Naive thymus-derived CD8-positive, alpha-beta T cell (primary cell): Measurements from ENCODE around the gene PCDHGB6. TPM values are rescaled to one million over a fixed set of nuclear protein-coding genes. Genes with fewer than 3 reads are reported as not detected.
A peak's percentile ranks its signal among the peaks of the same experiment; 100 is the strongest.
"Not testable (repeated sequence)": the region's sequence is repeated elsewhere in the genome, so short reads cannot be mapped to it uniquely, and the experiment has no call there.

ENCODE experiments used
- ATAC-seq, 2 donors: fragments of 150-1000 bp; cut with Tn5 transposase in 1 of 2; sonication (Bioruptor Pico), chemical (Tn5 transposase) in 1 of 2; 1 replicate in 1 of 2; 2 replicates in 1 of 2; pipeline ENCODE4 v1.10.0; 2021; ENCODE audit warnings: mild to moderate bottlenecking in 2 of 2, moderate library complexity in 2 of 2
- POLR2A ChIA-PET: fragments of 350-600 bp; sonication (Branson Sonifier 250); formaldehyde crosslinking; loops from one replicate; lab custom pipeline; 2021; ENCODE audit warnings: antibody characterized with exemption; lab: Charles Lee
- DNase-seq, 10 donors: peaks; one replicate each; pipeline versions ENCODE4 v3.0.0 to v3.0.0-alpha.2; 2020 to 2022
- H3K27ac Mint-ChIP-seq, 10 donors: one replicate each; pipeline ENCODE4 v1.8.0; 2020 to 2022; ENCODE audit warnings: mild to moderate bottlenecking in 10 of 10, mixed read lengths in 10 of 10, moderate library complexity in 4 of 10, inconsistent platforms in 1 of 10
- H3K27me3 Mint-ChIP-seq, 5 donors: one replicate each; pipeline ENCODE4 v1.8.0; 2021 to 2022; ENCODE audit warnings: mixed read lengths in 5 of 5
- H3K36me3 Mint-ChIP-seq, 3 donors: one replicate each; pipeline ENCODE4 v1.8.0; 2020 to 2022; ENCODE audit warnings: mixed read lengths in 3 of 3, mild to moderate bottlenecking in 2 of 3, inconsistent platforms in 1 of 3
- H3K4me1 Mint-ChIP-seq, 4 donors: one replicate each; pipeline ENCODE4 v1.8.0; 2021 to 2022; ENCODE audit warnings: mixed read lengths in 4 of 4
- H3K4me3 Mint-ChIP-seq, 10 donors: one replicate each; pipeline ENCODE4 v1.8.0; 2020 to 2022; ENCODE audit warnings: mild to moderate bottlenecking in 10 of 10, mixed read lengths in 10 of 10, moderate library complexity in 6 of 10, inconsistent platforms in 1 of 10
- H3K9me3 Mint-ChIP-seq, 9 donors: one replicate each; pipeline ENCODE4 v1.8.0; 2020 to 2022; ENCODE audit warnings: mixed read lengths in 9 of 9, mild to moderate bottlenecking in 3 of 9, inconsistent platforms in 1 of 9, moderate library complexity in 1 of 9
- polyA plus RNA-seq, 3 donors: library from polyadenylated mRNA; unstranded; fragments of 300-500 nt; fragmentation: Illumina TruSeq; gene quantifications; one replicate each; pipeline ENCODE4 v1.2.3, GENCODE V29; 2021
- total RNA-seq, 8 experiments: library from RNA in 2 of 8; stranded (reverse) in 2 of 8; gene quantifications; one replicate each; pipeline ENCODE4 v1.2.3 and lab custom pipeline; 2021 to 2026

The PCDHGB6 gene
- total and polyA plus RNA-seq, 5 experiments from 2014 or later, result 0.13 to 0.30 (median 0.21) TPM; not detected in 2

GRCh38 chr5:141430332-141431113 lies 22.7 kb downstream of the PCDHGB6 start, which contains the start of gene PCDHGA12:
Gene PCDHGA12, plus strand, starts transcription at chr5:141430507. Its CDS starts 253 bp downstream, at chr5:141430760.
- POLR2A ChIA-PET, result no interaction called here
- peak within 1 kb of the TSS in 3 of 10 donors; percentile 25 to 87 (median 61) for H3K27ac Mint-ChIP-seq
- ATAC-seq (peak in 1 of 2 donors; percentile 57), DNase-seq (no peak)
- H3K4me1 Mint-ChIP-seq, result peaks cover 3 to 9% (median 7%) of the 10 kb centered on the region in 4 donors
- H3K9me3 Mint-ChIP-seq, result peaks cover 16 to 79% (median 34%) of the 10 kb centered on the region in 9 donors
- H3K4me3 Mint-ChIP-seq, result peak within 1 kb of the TSS; percentile 42 to 81 (median 70)
- H3K27me3 Mint-ChIP-seq, result peaks cover 45 to 81% (median 57%) of the 10 kb centered on the region in 5 donors
- peaks cover 22 to 63% (median 35%) of the 10 kb centered on the region in 3 donors for H3K36me3 Mint-ChIP-seq

- peaks cover 14 to 74% (median 36%) of the 10 kb centered on the region in 9 donors for H3K9me3 Mint-ChIP-seq
- H3K27ac Mint-ChIP-seq, result peak overlapping the region in 1 of 10 donors; percentile 87
- peaks cover 42 to 81% (median 57%) of the 10 kb centered on the region in 5 donors for H3K27me3 Mint-ChIP-seq
- H3K4me1 Mint-ChIP-seq, result peaks cover 3 to 9% (median 7%) of the 10 kb centered on the region in 4 donors
- peak overlapping the region in 9 of 10 donors; percentile 4 to 81 (median 59) for H3K4me3 Mint-ChIP-seq
- DNase-seq (no peak), ATAC-seq (peak in 1 of 2 donors; percentile 17)
- POLR2A ChIA-PET, result no interaction called here
- peaks cover 22 to 58% (median 31%) of the 10 kb centered on the region in 3 donors for H3K36me3 Mint-ChIP-seq
Measured at GRCh38 chr5:141431286-141431685, 23.5 kb downstream of the PCDHGB6 start.

GRCh38 chr5:141432308-141432707 lies 24.5 kb downstream of the PCDHGB6 start:
- ATAC-seq, H3K4me1 Mint-ChIP-seq, POLR2A ChIA-PET, DNase-seq: not testable (repeated sequence)
- Mint-ChIP-seq H3K4me3 (peak overlapping the region in 1 of 10 donors; percentile 66), H3K27ac (peak overlapping the region in 1 of 10 donors; percentile 87), H3K27me3 (peaks cover 33 to 81% (median 59%) of the 10 kb centered on the region in 5 donors), H3K9me3 (peaks cover 12 to 63% (median 36%) of the 10 kb centered on the region in 9 donors), H3K36me3 (peaks cover 22 to 53% (median 37%) of the 10 kb centered on the region in 3 donors)

GRCh38 chr5:141432726-141433125 lies 24.9 kb downstream of the PCDHGB6 start:
- Mint-ChIP-seq H3K36me3 (peaks cover 22 to 53% (median 40%) of the 10 kb centered on the region in 3 donors), H3K27me3 (peaks cover 33 to 81% (median 56%) of the 10 kb centered on the region in 5 donors), H3K9me3 (peaks cover 12 to 62% (median 36%) of the 10 kb centered on the region in 9 donors), H3K4me3 (peak overlapping the region in 2 of 10 donors; percentile 28 to 47)
- DNase-seq, ATAC-seq, H3K4me1 Mint-ChIP-seq, POLR2A ChIA-PET, H3K27ac Mint-ChIP-seq: not testable (repeated sequence)

- POLR2A ChIA-PET, result no interaction called here
- peaks cover 30 to 70% (median 47%) of the 10 kb centered on the region in 5 donors for H3K27me3 Mint-ChIP-seq
- peaks cover 9 to 54% (median 33%) of the 10 kb centered on the region in 9 donors for H3K9me3 Mint-ChIP-seq
- peaks cover 3 to 9% (median 7%) of the 10 kb centered on the region in 4 donors for H3K4me1 Mint-ChIP-seq
- no peak overlapping the region for H3K27ac Mint-ChIP-seq
- no peak overlapping the region for H3K4me3 Mint-ChIP-seq
- peaks cover 20 to 46% (median 37%) of the 10 kb centered on the region in 3 donors for H3K36me3 Mint-ChIP-seq
- ATAC-seq (no peak), DNase-seq (no peak)
Measured at GRCh38 chr5:141434006-141434405, 26.2 kb downstream of the PCDHGB6 start.

- H3K27me3 Mint-ChIP-seq, result peaks cover 19 to 60% (median 35%) of the 10 kb centered on the region in 5 donors
- POLR2A ChIA-PET, result no interaction called here
- H3K4me3 Mint-ChIP-seq, result no peak overlapping the region
- H3K4me1 Mint-ChIP-seq, result no peaks in the 10 kb centered on the region
- H3K36me3 Mint-ChIP-seq, result peaks cover 8 to 32% (median 18%) of the 10 kb centered on the region in 3 donors
- peaks cover 0 to 44% (median 24%) of the 10 kb centered on the region in 9 donors for H3K9me3 Mint-ChIP-seq
- no peak overlapping the region for H3K27ac Mint-ChIP-seq
- DNase-seq (no peak), ATAC-seq (no peak)
Measured at GRCh38 chr5:141437221-141437620, 29.4 kb downstream of the PCDHGB6 start.

- peaks cover under 1 to 19% (median 10%) of the 10 kb centered on the region in 3 donors for H3K36me3 Mint-ChIP-seq
- POLR2A ChIA-PET, result no interaction called here
Measured at GRCh38 chr5:141439411-141440141, 31.8 kb downstream of the PCDHGB6 start.

GRCh38 chr5:141440341-141440740 lies 32.5 kb downstream of the PCDHGB6 start:
- peaks cover 14 to 47% (median 17%) of the 10 kb centered on the region in 5 donors for H3K27me3 Mint-ChIP-seq
- POLR2A ChIA-PET, result no interaction called here
- no peak for DNase-seq
- H3K9me3 Mint-ChIP-seq, result peaks cover 0 to 26% (median 9%) of the 10 kb centered on the region in 9 donors
- H3K27ac Mint-ChIP-seq, result no peak overlapping the region
- H3K4me1 Mint-ChIP-seq, result no peaks in the 10 kb centered on the region
- peaks cover 0 to 17% (median 12%) of the 10 kb centered on the region in 3 donors for H3K36me3 Mint-ChIP-seq
- no peak for ATAC-seq
- H3K4me3 Mint-ChIP-seq, result no peak overlapping the region

More at GRCh38 chr5:141439411-141440141, 31.8 kb downstream of the PCDHGB6 start:
- no peak for ATAC-seq
- H3K9me3 Mint-ChIP-seq, result peaks cover 0 to 30% (median 10%) of the 10 kb centered on the region in 9 donors
- H3K27me3 Mint-ChIP-seq, result peaks cover 14 to 48% (median 16%) of the 10 kb centered on the region in 5 donors
- DNase-seq, result no peak
- H3K27ac Mint-ChIP-seq, result no peak overlapping the region
- no peak overlapping the region for H3K4me3 Mint-ChIP-seq
- H3K4me1 Mint-ChIP-seq, result no peaks in the 10 kb centered on the region

GRCh38 chr5:141441571-141442170 lies 33.9 kb downstream of the PCDHGB6 start:
- Mint-ChIP-seq H3K9me3 (peaks cover 0 to 21% (median 9%) of the 10 kb centered on the region in 9 donors), H3K27ac (no peak overlapping the region), H3K27me3 (peaks cover 17 to 47% (median 19%) of the 10 kb centered on the region in 5 donors), H3K4me1 (no peaks in the 10 kb centered on the region), H3K36me3 (peaks cover 0 to 21% (median 10%) of the 10 kb centered on the region in 3 donors), H3K4me3 (no peak overlapping the region)
- no peak for DNase-seq
- POLR2A ChIA-PET, result no interaction called here
- no peak for ATAC-seq
